HL-60/S4 (cell line): ENCODE measurements around the gene LARGE1.

Experiments used
- in situ Hi-C: fragments of 300-500 bp; cut with MboI; formaldehyde crosslinking; loops from 2 replicates; pipeline ENCODE4 v1.14.3; 2022; ENCODE audit warnings: low sequenced_read_pairs

Gene LARGE1

DNA sequence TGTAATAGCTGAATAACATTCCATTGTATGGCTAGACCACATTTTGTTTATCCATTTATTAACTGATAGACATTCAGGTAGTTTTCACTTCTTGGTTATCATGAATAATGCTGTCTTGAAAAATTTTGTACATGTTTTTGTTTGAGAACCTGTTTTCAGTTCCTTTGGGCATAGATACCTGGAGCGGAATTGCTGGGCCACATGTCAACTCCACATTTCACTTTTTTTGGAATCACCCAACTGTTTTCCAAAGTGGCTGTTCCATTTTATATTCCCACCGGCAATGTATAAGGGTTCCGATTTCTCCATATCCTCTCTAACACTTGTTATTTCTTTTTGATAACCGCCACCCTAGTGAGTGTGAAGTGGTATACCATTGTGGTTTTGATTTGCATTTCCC lies 184.3 kb downstream of the LARGE1 start:
- in situ Hi-C loops, result no loop called here

DNA sequence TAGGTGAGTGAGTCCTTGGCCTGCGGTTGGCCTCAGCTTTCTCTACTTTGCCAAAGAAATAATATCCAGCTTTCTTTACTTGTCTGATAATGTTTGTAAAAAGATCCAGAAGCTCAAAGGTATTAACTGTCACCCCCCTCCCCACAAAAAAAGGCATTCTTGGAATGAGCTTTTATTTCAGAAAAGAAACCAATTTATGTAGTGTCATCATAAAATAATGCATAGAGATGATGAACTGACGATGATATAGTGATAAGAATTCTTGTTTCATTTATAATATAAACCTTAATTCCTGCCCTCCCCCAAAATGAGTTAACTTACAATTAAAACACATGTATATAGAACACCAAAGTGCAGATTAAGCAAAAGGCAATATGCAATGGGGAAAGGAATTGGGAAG lies 191.4 kb downstream of the LARGE1 start:
- in situ Hi-C loops, result no loop called here

- in situ Hi-C loops, result no loop called here
Observed at GRCh38 chr22:33726294-33726734, 194.0 kb downstream of the LARGE1 start.

DNA sequence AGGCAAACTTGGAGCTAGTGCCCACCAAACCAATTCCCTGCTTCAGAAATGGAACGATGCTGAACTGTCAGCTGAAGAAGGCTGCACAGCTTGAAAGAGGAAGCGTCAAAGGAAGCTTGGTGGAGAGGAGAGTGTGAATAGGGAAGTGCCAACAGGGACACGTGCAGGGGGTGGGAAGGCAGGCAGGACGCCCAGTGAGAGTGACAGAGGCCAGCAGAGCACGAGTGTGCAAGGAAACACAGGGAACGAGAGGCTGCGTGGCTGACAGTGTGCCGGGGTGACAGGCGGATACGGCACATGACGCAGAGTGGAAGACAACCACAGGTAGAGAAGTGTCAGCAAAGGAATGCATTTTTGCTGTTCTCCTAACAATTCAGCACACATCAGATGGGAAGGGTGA lies 196.4 kb downstream of the LARGE1 start:
- in situ Hi-C loops, result no loop called here

GRCh38 chr22:33722816-33723215 lies 197.5 kb downstream of the LARGE1 start:
- in situ Hi-C loops, result no loop called here

DNA sequence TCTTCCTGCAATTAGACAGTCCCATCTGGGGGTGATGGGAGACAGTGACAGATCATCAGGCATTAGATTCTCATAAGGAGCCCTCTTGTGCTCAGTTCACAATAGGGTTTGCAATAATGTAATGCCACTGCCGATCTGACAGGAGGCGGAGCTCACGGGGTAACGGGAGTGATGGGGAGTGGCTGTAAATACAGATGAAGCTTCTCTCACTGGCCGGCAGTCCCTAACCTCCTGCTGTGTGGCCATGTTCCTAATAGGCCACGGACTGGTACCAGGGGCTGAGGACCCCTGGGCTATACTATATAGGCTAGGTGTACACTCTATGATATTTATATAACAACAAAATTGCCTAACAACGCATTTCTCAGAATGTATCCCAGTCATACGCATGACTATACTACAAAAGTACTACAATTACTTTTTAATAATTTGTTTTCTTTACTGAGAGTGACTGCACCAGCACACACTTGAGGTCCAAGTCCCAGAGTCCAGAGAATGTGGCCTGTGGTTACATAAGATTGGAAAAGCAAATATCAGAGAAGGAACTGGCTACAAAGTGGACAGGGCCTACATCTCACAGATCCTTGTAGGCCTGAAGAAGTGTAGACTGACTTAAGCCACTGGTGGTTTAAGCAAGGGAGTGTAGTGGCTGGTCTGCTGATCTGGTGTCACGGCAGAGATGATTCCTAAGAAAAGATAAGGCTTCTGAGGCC lies 200.0 kb downstream of the LARGE1 start:
- in situ Hi-C loops, result no loop called here

DNA sequence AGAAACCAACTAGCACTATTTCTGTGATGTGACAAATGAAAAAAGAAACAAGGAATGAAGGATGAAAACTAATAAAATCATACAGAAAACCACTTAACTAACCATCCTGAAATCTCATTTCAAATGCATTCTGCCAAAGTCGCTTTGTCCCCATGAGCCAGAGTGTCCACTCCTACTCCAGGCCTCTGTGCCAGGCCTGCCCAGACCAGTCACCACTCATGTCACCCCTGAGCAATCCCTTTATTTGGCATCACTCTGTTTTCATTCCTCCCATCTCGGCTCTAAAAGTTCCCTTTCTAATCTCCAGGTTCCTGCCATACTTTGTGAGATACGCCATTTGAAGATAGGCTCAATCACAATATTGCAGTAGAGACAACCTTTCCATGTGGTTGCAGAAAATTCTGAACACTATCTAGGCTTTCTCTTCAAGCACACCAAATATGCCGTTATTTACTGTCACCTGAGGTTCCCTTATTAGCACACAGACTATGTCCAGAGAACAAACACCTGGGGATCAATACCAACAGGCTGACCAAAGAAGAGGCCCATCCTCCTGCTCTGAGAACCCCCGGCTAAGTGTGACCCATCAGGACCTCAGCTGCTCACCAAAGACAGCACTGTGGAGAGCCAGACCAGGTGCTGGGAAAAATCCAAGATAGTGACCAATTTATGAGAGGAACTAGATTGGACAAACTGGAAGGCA lies 202.4 kb downstream of the LARGE1 start:
- in situ Hi-C loops, result no loop called here

GRCh38 chr22:33715237-33715985 lies 204.9 kb downstream of the LARGE1 start:
- in situ Hi-C loops, result no loop called here

DNA sequence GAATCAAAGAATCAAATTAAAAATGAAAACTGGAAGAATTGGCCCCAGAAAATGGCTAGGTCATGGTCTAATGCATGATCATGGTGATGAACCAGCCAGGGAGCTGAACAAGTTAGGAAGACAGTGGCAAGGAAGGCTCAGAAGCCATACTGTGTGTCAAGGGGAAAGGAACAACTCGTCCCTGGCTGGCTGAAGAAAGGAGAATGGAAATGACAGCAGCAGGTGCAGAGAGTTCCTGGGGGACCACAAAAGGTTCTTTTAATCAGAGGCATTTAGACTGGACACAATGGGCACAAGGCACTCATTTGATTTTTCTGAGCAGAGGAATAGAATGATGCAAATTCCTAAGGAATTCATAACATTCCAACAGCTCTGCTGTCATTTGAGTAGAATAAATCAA lies 209.9 kb downstream of the LARGE1 start:
- in situ Hi-C loops, result no loop called here

GRCh38 chr22:33707581-33707980 lies 212.7 kb downstream of the LARGE1 start:
- in situ Hi-C loops, result no loop called here

DNA sequence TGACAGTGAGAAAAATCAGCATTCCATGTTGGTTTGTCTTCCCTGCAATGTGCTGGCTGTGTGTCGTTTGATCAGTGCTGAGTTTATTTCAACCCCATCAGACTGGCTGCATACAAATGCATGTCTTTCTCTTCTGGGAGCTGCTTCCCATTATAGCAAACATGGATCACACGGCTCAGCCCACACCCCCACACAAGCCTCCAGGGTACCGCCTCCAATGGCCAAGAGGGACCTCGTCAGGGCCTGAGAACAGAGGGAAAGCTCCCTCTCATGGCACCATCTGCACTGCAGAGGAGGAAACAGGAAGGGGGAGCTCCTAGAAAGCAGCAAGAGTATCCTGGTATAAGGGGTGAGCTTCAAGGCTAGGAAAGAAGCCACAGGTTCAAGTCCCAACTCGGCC lies 214.2 kb downstream of the LARGE1 start:
- in situ Hi-C loops, result no loop called here

DNA sequence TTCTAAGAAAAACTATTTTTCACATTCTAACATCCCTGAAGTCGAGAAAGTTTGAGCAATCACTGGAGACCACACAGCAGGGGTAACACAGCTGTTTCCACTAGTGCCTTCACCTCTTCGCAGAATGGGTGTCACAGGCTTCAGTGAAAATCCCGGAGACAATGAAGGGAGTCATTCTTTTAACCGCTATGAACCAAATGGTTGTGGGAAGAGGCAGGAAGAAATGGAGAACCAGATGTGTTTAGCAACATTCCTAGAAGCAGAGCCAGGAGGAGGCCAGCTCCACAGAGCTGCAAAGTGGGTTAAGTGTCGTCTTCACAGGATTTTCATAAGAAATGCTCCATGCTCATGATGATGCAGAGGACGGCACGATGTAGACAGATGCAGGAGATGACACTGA lies 221.1 kb downstream of the LARGE1 start:
- in situ Hi-C loops, result no loop called here

- in situ Hi-C loops, result no loop called here
Observed at GRCh38 chr22:33697640-33698039, 222.6 kb downstream of the LARGE1 start.

DNA sequence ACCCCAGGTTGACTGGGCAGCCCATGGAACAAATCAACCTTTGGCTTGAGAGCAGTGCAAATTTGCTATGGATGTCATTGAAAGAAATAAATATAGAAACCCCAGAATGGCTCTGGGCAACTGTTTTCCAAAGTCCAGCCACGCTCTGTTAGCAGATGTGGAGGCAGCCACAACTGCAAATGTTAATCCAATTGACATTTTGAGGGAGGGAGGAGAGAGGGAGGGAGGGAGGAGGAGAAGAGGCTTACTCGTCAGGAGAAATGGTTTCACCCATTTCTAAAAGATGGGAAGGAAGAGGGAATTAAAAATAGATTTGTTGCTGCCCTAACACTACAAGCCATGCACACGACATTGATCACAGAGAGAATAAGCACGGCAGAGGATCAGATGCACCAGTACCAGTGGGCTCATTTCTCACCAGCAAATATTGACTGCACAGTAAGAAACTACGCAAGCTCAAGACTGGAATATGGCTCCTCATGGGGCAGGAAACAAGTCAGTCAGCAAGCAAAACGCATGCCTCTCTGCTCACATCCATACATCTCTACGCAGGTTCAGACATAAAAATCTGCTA lies 229.1 kb downstream of the LARGE1 start:
- in situ Hi-C loops, result no loop called here

- in situ Hi-C loops, result no loop called here
Observed at GRCh38 chr22:33688903-33689302, 231.4 kb downstream of the LARGE1 start.

- in situ Hi-C loops, result no loop called here
Observed at GRCh38 chr22:33687464-33687863, 232.8 kb downstream of the LARGE1 start.

GRCh38 chr22:33684087-33684486 lies 236.2 kb downstream of the LARGE1 start:
- in situ Hi-C loops, result no loop called here

GRCh38 chr22:33682927-33683326 lies 237.3 kb downstream of the LARGE1 start:
- in situ Hi-C loops, result no loop called here

DNA sequence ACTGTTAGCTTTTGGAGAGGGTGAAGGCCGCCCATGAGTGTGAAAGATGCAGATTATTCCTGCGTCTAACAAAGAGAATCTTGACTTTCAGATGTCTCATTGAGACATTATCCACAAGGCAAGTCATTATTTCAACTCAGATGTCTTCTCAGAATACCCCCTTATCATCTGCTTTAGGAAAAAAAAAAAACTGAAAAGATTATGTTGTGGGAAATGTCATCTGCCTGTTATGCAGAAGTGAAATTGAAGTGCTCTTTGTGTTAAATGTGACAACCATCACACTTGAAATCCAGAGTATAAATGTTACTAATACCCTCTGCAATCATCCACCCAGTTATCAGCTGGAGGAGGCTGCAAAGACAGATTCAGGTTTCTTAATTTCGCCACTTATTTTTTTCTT lies 239.6 kb downstream of the LARGE1 start:
- in situ Hi-C loops, result no loop called here

DNA sequence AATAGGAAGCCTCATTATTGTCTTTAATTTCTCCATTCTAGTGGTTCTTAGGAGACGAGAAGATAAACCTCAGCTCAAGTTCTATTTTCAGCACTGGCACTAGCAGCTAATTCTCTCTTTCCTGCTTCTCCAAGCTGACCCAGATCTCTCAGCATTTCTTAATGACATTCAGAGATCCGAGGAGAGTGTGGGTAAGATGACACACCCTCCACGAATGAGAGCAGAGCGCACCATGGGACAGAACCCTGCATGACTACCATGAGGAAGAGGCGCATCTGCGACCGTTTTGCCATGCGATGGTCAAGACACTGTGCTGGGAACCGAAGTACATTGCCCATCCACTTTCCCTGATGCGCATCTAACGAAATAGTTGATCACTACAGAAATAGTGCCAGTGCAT lies 241.8 kb downstream of the LARGE1 start:
- in situ Hi-C loops, result no loop called here

- in situ Hi-C loops, result no loop called here
Observed at GRCh38 chr22:33677536-33677935, 242.7 kb downstream of the LARGE1 start.

DNA sequence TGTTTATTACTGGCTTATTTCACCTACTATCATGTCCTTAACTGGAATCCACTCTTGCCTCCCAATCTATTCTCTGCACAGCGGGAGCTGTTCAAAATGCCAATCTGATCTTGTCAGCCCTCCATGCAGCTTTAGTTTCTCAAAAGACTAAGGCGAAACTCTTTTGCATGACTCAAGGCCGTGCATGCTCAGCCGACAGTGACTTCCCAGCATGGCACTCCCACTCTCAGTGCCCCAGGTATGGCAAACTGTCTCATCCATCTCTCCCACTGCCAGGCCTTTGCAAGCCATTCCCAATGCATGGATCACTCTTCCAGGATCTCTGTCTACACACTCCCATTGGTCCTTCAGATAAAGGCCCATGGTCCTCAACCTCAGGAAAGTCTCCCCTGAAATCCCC lies 245.9 kb downstream of the LARGE1 start:
- in situ Hi-C loops, result no loop called here
